OCI-LY7 (cell line): Measurements from ENCODE around the gene C1orf50. TPM values are rescaled to one million over a fixed set of nuclear protein-coding genes. Genes with fewer than 3 reads are reported as not detected.
A peak's percentile ranks its signal among the peaks of the same experiment; 100 is the strongest.

Experiments
- BruUV-seq: library from RNA; stranded (reverse); fragments of 400-500 nt; replicated peaks from 2 replicates; lab custom pipeline; 2021; lab: Mats Ljungman, UMichigan
- CTCF ChIA-PET: fragments of 300-600 bp; sonication (Branson Sonifier 250); formaldehyde crosslinking; loops from one replicate; lab custom pipeline; 2022; ENCODE audit warnings: antibody characterized with exemption; ENCODE audit not compliant: unreplicated experiment; lab: Charles Lee
- POLR2A ChIA-PET: fragments of 300-600 bp; sonication (Branson Sonifier 250); formaldehyde crosslinking; loops from one replicate; lab custom pipeline; 2022; ENCODE audit warnings: antibody characterized with exemption; lab: Charles Lee
- DNase-seq: peaks from one replicate; pipeline ENCODE4 v3.0.0-alpha.2; 2015; ENCODE audit warnings: low spot score
- H2AFZ ChIP-seq: fragments of 200-600 bp; sonication (generic), shearing (Covaris generic); 2 replicates; pipeline ENCODE4 v1.6.1; 2014; ENCODE audit warnings: mild to moderate bottlenecking, antibody characterized with exemption, low read length, moderate library complexity
- H3K27ac ChIP-seq: fragments of 200-600 bp; sonication (generic); 2 replicates; pipeline ENCODE4 v1.5.1; 2014; ENCODE audit warnings: mixed run types, low read depth, mild to moderate bottlenecking, moderate library complexity, low read length, inconsistent platforms; ENCODE audit not compliant: poor library complexity, severe bottlenecking
- H3K36me3 ChIP-seq: fragments of 200-600 bp; sonication (generic); 2 replicates; pipeline ENCODE4 v1.6.1; 2014; ENCODE audit warnings: mild to moderate bottlenecking, antibody characterized with exemption, low read length, moderate library complexity, mixed read lengths; ENCODE audit not compliant: insufficient read depth
- H3K4me1 ChIP-seq: fragments of 200-600 bp; sonication (generic); 2 replicates; pipeline ENCODE4 v1.5.1; 2014; ENCODE audit warnings: mild to moderate bottlenecking, low read length; ENCODE audit not compliant: insufficient read depth, poor library complexity, severe bottlenecking
- H3K4me2 ChIP-seq: fragments of 200-600 bp; sonication (generic); 2 replicates; pipeline ENCODE4 v1.6.1; 2014; ENCODE audit warnings: mild to moderate bottlenecking, low read length
- H3K4me3 ChIP-seq: fragments of 200-600 bp; sonication (generic); 2 replicates; pipeline ENCODE4 v1.5.1; 2014; ENCODE audit warnings: mild to moderate bottlenecking, low read depth, low read length; ENCODE audit not compliant: poor library complexity, severe bottlenecking
- H3K79me2 ChIP-seq: fragments of 200-600 bp; sonication (generic); 2 replicates; pipeline ENCODE4 v1.6.1; 2016; ENCODE audit warnings: low read depth, mild to moderate bottlenecking, low read length, moderate library complexity, mixed read lengths; ENCODE audit not compliant: insufficient read depth
- H3K9me2 ChIP-seq: fragments of 200-600 bp; sonication (generic); 2 replicates; pipeline ENCODE4 v1.6.1; 2016; ENCODE audit warnings: mild to moderate bottlenecking, low read length, mixed read lengths; ENCODE audit not compliant: insufficient read depth
- H3K9me3 ChIP-seq: fragments of 200-600 bp; sonication (generic); 2 replicates; pipeline ENCODE4 v1.6.1; 2014; ENCODE audit warnings: mild to moderate bottlenecking, mixed run types, low read length, mixed read lengths
- H4K20me1 ChIP-seq: fragments of 200-600 bp; sonication (generic); 2 replicates; pipeline ENCODE4 v1.6.1; 2014; ENCODE audit warnings: mild to moderate bottlenecking, antibody characterized with exemption, low read length, moderate library complexity, mixed read lengths; ENCODE audit not compliant: insufficient read depth
- EZH2phosphoT487 ChIP-seq: fragments of 200-600 bp; sonication (generic); IDR thresholded peaks from 2 replicates; pipeline ENCODE4 v1.6.1; 2018; ENCODE audit warnings: low read depth, borderline replicate concordance, mild to moderate bottlenecking, mixed run types, antibody characterized with exemption, low read length, moderate library complexity, mixed read lengths
- intact Hi-C: fragments of 100-400 bp; cut with micrococcal nuclease; formaldehyde crosslinking; loops from one replicate; pipeline ENCODE4 v1.10.0; 2022; ENCODE audit not compliant: unreplicated experiment
- total RNA-seq, 2 experiments: library from RNA; depleted of rRNA in 1 of 2; stranded (reverse); fragments of >200 nt in 1 of 2; shearing (Covaris generic) in 1 of 2; gene quantifications; 2 replicates each; pipeline ENCODE4 v1.2.3, GENCODE V29; 2014 to 2022
- TF ChIP-seq, protein P1 (sequence below): fragments of 200-600 bp; sonication (generic); conservative IDR thresholded peaks from 2 replicates; pipeline ENCODE4 v1.5.1; 2014; ENCODE audit warnings: mild to moderate bottlenecking, antibody characterized with exemption, low read length, moderate library complexity, mixed read lengths

The C1orf50 gene
- total RNA-seq, 2 experiments from 2014 or later, result 3.2 to 9.9 TPM

GRCh38 chr1:42746436-42747105 lies 20.5 kb upstream of the C1orf50 start:
- BruUV-seq, result TSS peak; percentile 50
- no peaks in the 10 kb centered on the region for H3K4me1 ChIP-seq
- H3K9me3 ChIP-seq, result no peaks in the 10 kb centered on the region
- H3K9me2 ChIP-seq, result no peaks in the 10 kb centered on the region
- no peak overlapping the region for H3K27ac ChIP-seq
- intact Hi-C loops, result loop anchor here (1.0 kb wide), 1 partner anchor 168 kb away; no protein-coding TSS in a partner anchor
- no peak overlapping the region for H3K4me3 ChIP-seq
- TF ChIP-seq, protein P1, sequence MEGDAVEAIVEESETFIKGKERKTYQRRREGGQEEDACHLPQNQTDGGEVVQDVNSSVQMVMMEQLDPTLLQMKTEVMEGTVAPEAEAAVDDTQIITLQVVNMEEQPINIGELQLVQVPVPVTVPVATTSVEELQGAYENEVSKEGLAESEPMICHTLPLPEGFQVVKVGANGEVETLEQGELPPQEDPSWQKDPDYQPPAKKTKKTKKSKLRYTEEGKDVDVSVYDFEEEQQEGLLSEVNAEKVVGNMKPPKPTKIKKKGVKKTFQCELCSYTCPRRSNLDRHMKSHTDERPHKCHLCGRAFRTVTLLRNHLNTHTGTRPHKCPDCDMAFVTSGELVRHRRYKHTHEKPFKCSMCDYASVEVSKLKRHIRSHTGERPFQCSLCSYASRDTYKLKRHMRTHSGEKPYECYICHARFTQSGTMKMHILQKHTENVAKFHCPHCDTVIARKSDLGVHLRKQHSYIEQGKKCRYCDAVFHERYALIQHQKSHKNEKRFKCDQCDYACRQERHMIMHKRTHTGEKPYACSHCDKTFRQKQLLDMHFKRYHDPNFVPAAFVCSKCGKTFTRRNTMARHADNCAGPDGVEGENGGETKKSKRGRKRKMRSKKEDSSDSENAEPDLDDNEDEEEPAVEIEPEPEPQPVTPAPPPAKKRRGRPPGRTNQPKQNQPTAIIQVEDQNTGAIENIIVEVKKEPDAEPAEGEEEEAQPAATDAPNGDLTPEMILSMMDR, result no peak
- TF ChIP-seq EZH2phosphoT487, result no peak
- ChIA-PET POLR2A (no interaction called here), CTCF (no interaction called here)
- H4K20me1 ChIP-seq, result no peaks in the 10 kb centered on the region
- no peak for DNase-seq
- no peaks in the 10 kb centered on the region for H3K79me2 ChIP-seq
- H2AFZ ChIP-seq, result no peak overlapping the region
- H3K36me3 ChIP-seq, result peaks cover 29% of the 10 kb centered on the region
- H3K4me2 ChIP-seq, result no peak overlapping the region

DNA sequence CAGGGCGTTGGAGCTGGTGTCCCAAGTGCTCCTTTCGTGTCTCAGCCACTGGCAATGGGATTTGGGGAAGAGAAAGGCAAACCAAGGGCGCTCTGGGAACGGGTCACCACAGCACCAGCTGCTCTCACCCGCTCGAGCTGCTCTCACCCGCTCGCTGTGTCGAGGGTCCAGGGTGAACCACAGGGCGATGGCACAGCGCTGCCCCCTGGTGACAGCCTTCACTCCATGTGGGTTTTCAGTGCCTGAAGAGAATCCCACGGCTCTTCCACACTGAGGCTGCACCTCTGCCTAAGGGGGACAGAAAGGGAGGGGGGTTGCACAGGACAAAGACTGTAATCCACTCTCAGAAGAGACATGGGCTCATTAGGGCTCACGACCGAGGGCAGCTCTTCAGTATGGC lies 19.9 kb upstream of the C1orf50 start:
- Histone ChIP-seq H3K4me1 (no peaks in the 10 kb centered on the region), H3K4me2 (no peak overlapping the region), H3K4me3 (no peak overlapping the region), H3K36me3 (peaks cover 34% of the 10 kb centered on the region), H3K9me2 (no peaks in the 10 kb centered on the region), H2AFZ (no peak overlapping the region), H3K9me3 (no peaks in the 10 kb centered on the region), H3K79me2 (no peaks in the 10 kb centered on the region), H4K20me1 (no peaks in the 10 kb centered on the region), H3K27ac (no peak overlapping the region)
- no TSS peak for BruUV-seq
- peak; percentile 34 for DNase-seq
- ChIA-PET CTCF (no interaction called here), POLR2A (no interaction called here)
- TF ChIP-seq EZH2phosphoT487, result no peak
- TF ChIP-seq, protein P1, result peak; percentile 75
- intact Hi-C loops, result loop anchor here (1.0 kb wide), 1 partner anchor 169 kb away; no protein-coding TSS in a partner anchor

DNA sequence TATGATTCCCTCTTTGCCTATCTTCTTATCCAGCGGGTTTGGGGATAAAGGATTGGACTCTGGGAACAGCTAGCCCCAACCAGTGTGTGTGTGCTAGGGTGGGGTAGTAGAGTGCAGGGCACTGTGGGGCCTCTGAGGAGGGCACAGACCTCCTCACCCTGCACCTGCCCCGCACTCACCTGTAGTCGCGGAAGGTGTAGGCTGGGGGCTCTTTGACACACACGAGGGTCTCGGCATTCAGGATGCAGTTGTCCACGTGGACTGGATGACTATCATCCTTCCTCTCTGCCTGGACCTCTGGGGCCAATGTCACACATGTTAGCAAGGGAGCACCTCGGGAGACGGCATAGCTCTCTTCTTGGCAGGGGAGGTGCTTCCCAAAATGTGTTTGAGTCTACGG lies 19.0 kb upstream of the C1orf50 start:
- ChIA-PET CTCF (no interaction called here), POLR2A (no interaction called here)
- intact Hi-C loops, result no loop called here

More for the DNA sequence above, 19.0 kb upstream of the C1orf50 start:
- H3K4me2 ChIP-seq, result no peak overlapping the region
- H2AFZ ChIP-seq, result no peak overlapping the region
- H3K4me3 ChIP-seq, result no peak overlapping the region
- no TSS peak for BruUV-seq
- TF ChIP-seq EZH2phosphoT487, result no peak
- TF ChIP-seq, protein P1, result no peak
- H3K27ac ChIP-seq, result no peak overlapping the region
- H3K79me2 ChIP-seq, result no peaks in the 10 kb centered on the region
- H3K4me1 ChIP-seq, result no peaks in the 10 kb centered on the region
- H3K9me2 ChIP-seq, result no peaks in the 10 kb centered on the region
- H3K36me3 ChIP-seq, result peaks cover 43% of the 10 kb centered on the region
- H4K20me1 ChIP-seq, result no peaks in the 10 kb centered on the region
- H3K9me3 ChIP-seq, result no peaks in the 10 kb centered on the region
- no peak for DNase-seq
